22Rv1 (cell line): ENCODE data around the gene PDK4.

ENCODE experiments used
- H3K27ac ChIP-seq: fragments of 450-650 bp; 2 replicates; pipeline ENCODE4 v1.5.1; 2017
- ZFX ChIP-seq: fragments of 450-650 bp; IDR thresholded peaks from 2 replicates; pipeline ENCODE4 v1.6.1; 2017; ENCODE audit warnings: antibody characterized with exemption, borderline replicate concordance
- TF ChIP-seq, protein P1 (sequence below): fragments of 450-650 bp; IDR thresholded peaks from 2 replicates; pipeline ENCODE4 v1.5.1; 2017; ENCODE audit warnings: mild to moderate bottlenecking

PDK4 gene

DNA sequence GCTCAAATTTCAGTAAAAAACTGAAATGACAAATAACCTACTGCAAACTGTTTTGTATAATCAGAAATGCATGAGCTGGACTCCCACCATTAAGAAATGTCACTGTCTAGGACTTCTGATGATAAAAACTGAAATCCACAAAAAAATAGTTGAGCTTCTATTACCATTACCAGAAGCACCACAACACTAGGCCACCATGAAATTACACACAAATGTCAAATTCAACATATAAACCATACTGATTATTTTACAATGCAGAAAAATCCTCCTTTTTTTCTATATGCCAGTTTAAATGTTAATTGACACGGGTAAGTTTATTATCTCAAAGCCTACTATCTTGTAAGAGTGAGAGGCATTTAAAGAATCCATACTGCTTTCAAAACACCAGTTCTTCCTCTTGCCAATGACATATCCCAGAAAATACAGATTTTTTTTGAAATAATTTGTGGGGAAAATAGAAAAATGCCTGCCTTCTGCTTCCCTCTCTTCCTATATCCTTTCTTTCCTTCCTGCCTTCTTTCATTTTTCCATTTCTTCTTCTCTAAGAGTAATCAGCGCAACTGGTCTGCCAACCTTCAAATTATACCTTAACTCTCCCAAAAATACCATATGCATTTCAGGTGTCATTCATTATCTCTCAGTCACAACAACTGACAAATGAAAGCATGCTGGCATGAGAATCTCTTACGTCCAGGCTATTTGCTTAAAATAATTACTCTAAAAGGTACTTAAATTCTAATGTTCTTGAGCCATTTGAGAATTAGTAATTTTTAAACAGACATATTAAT lies 12.3 kb downstream of the PDK4 start:
- TF ChIP-seq ZFX, result no peak
- TF ChIP-seq, protein P1, sequence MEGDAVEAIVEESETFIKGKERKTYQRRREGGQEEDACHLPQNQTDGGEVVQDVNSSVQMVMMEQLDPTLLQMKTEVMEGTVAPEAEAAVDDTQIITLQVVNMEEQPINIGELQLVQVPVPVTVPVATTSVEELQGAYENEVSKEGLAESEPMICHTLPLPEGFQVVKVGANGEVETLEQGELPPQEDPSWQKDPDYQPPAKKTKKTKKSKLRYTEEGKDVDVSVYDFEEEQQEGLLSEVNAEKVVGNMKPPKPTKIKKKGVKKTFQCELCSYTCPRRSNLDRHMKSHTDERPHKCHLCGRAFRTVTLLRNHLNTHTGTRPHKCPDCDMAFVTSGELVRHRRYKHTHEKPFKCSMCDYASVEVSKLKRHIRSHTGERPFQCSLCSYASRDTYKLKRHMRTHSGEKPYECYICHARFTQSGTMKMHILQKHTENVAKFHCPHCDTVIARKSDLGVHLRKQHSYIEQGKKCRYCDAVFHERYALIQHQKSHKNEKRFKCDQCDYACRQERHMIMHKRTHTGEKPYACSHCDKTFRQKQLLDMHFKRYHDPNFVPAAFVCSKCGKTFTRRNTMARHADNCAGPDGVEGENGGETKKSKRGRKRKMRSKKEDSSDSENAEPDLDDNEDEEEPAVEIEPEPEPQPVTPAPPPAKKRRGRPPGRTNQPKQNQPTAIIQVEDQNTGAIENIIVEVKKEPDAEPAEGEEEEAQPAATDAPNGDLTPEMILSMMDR, result no peak

DNA sequence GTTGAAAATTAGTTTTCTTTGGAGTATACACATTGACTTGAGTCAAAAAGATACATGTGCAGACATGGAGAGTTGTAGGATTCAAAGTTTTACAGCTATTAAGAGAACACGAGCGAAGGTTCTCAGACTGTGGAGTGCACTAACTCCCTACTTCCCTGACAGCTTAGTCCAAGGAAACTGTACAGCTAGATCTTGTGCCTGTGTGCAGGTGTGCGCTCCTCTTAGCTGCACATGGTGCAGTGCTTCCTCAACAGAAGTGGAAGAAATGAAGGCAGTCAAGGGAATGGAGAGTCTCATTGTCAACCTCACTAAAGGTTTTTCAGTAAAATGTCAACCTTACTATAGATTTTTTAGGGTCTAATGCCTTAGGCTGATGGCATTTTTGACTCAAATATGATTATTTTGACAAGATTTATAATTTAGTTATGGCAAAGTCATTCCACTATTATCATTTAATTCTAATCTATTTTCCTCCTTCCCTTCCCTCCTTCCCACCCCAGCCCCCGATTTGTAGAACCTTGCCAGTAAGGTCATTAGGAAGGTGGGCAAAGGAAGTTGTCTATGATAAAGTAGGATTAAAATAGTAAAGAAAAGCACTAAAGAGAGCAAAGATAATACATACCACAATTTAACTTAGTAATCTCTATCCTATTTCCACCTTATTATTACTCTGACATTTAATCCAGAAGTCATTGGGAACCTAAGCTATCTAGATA lies 13.6 kb downstream of the PDK4 start:
- no peak overlapping the region for H3K27ac ChIP-seq

More for the DNA sequence above, 12.3 kb downstream of the PDK4 start:
- no peak overlapping the region for H3K27ac ChIP-seq

DNA sequence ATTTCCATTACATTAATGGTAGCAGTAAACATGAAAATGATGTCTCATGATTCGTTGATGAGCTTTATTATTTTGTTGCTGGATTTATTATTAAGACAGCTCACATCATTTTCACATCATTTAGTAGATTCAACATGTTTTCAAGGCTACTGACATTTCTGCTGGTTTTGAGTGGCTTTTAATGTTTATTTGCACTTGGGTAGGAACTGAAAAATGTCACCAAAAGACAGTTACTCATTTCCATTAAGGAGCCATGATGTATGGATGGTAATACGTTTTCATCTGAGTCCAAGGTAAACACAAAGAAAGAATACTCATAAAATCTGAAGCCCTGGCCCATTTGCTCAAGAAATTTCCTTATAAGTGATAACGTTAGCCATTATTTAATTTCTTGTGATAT lies 14.8 kb downstream of the PDK4 start:
- no peak overlapping the region for H3K27ac ChIP-seq
- TF ChIP-seq, protein P1, result no peak
- no peak for TF ChIP-seq ZFX

More for the DNA sequence above, 13.6 kb downstream of the PDK4 start:
- no peak for TF ChIP-seq ZFX
- TF ChIP-seq, protein P1, result no peak

DNA sequence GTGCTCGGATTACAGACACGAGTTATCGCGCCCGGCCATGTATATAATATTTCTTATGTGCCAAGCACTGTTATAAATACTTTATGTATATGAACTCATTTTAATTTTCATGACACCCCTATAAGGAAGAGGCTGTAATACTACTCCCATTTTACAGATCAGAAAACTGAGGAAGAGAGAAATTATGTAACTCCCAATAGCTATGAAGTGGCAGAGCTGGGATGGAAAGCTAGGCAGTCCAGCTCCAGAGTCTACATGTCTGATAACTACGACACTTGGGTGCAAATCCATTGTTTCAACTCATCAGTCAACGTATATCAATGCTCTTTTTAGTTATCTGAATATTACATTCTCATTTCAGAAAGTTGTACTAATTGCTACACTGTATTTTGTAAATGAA lies 17.0 kb downstream of the PDK4 start:
- no peak for TF ChIP-seq ZFX
- TF ChIP-seq, protein P1, result no peak
- no peak overlapping the region for H3K27ac ChIP-seq

DNA sequence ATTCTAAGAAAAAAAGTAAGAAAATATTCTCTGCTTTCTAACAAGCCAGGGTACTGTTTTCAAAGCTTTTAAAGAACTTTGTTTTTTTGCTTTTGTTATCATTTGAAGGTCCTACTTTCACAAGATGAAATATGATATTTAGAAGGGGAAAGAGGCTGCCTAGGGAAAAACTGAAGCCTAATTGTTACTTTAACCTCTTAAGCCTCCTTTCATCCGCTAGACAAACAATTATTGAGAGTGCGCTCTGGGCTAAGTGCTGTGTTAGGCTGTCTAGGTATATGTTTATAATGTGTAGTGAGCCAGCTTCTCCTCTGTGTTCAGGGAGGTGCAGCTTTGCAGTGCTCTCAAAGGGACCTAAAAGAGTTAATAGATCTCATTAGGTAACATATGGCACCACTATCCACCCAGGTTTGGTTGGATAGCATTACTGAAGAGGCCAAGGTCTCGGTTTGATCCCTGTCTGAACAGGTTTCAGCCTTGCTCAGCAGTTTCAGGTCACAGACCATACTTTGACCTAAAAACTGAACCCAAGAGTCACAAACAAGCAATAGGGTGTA lies 17.9 kb downstream of the PDK4 start:
- TF ChIP-seq, protein P1, result no peak

DNA sequence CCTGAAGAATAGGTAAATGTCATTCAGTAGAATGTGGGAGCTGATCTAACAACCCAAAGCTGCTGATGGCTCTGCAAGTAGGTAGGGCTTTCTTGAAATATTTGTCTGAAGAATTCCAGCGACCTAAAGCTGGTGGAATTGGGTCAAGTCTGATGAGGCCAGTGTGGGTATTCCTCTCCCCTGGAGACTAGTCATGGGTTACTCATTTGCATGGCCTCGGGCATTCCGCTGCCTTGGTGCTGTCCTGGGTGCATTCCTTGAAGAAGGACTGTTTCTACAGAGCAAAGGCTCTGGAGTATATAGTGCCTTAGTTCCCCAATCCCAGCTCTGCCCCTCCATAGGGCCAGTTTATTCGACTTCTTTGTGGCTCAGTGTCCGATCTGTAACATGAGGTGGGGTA lies 19.2 kb downstream of the PDK4 start:
- H3K27ac ChIP-seq, result no peak overlapping the region
- TF ChIP-seq, protein P1, result no peak
- TF ChIP-seq ZFX, result no peak

More for the DNA sequence above, 17.9 kb downstream of the PDK4 start:
- no peak overlapping the region for H3K27ac ChIP-seq

DNA sequence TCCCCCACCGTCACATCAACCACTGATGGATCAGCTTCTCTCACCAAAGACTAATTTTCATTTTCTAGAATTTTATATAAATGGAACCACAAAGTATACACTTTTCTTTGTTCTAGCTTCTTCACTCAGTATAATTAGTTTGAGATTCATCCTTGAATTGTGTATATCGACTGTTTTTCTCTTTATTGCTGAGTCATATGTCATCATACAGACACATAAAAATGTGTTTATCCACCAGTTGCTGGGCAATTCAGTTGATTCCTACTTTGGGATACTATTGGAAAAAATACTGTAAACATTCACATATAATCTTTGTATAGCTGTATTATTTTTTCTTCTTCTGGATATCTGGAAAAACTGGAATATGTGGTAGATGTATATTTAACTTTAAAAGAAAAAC lies 26.6 kb downstream of the PDK4 start:
- TF ChIP-seq ZFX, result no peak
- TF ChIP-seq, protein P1, result no peak
- H3K27ac ChIP-seq, result no peak overlapping the region
